Fibroblast of gingiva (primary cell): ENCODE measurements around the gene CGB8.
A peak's percentile ranks its signal among the peaks of the same experiment; 100 is the strongest.
"Not testable (repeated sequence)": the region's sequence is repeated elsewhere in the genome, so short reads cannot be mapped to it uniquely, and the experiment has no call there.

ENCODE experiments used
- DNase-seq: peaks from one replicate; pipeline ENCODE4 v3.0.0-alpha.2; 2011; ENCODE audit warnings: low read depth

CGB8 gene

GRCh38 chr19:49030323-49030722, 18.6 kb downstream of the CGB8 start:
- not testable (repeated sequence) for DNase-seq

- DNase-seq: not testable (repeated sequence)
These were observed 19.2 kb downstream of the CGB8 start for GRCh38 chr19:49029749-49030148.

- not testable (repeated sequence) for DNase-seq
These were observed 20.2 kb downstream of the CGB8 start for GRCh38 chr19:49028686-49029085.

- DNase-seq: not testable (repeated sequence)
These were observed 23.3 kb downstream of the CGB8 start for GRCh38 chr19:49025599-49025998.

- DNase-seq: not testable (repeated sequence)
These were observed 23.8 kb downstream of the CGB8 start for GRCh38 chr19:49025088-49025487.

DNA sequence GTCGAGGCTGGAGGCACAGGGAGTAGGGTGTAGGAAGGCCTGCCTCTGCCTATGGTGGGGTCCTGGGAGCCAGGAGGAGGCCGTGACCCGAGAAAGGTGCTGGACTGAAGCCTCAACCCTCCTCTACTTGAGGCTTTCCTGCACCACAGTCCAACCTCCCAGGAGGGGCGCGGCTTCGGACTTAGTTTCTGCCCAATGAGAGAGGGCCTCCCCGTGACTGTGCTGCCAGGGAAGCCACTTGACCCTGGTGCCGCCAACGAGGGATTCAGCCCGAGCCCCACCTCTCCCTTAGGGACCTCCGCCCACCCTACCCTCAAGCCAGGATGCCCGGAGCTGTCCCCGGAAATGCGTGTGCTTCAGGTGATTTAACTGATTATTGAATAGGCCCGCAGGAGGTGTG, 24.7 kb downstream of the CGB8 start, which contains the start of gene CGB3:
TSS of gene CGB3 (minus strand) at position 101 of the 400 bp plus-strand sequence. CDS start 362 bp downstream, outside the sequence.
- DNase-seq: not testable (repeated sequence)

DNA sequence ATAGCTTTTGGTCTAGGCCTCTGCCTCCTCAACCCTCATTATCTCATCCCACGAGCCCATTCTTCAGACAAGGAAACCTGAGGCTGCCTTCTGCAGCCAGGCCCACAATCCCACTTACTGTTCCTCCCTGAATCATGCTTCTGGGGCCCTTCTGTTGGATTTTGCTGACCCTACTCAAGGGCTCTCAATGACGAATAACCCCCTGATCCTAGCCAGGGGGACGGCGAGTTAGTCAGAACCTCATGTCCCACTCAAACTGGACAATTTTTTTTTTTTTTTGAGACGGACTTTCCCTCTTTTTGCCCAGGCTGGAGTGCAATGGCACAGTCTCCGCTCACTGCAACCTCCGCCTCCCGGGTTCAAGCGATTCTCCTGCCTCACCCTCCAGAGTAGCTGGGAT, 26.8 kb downstream of the CGB8 start:
- no peak for DNase-seq

- DNase-seq: peak; percentile 54
These were observed 27.7 kb downstream of the CGB8 start for GRCh38 chr19:49020931-49021895.

DNA sequence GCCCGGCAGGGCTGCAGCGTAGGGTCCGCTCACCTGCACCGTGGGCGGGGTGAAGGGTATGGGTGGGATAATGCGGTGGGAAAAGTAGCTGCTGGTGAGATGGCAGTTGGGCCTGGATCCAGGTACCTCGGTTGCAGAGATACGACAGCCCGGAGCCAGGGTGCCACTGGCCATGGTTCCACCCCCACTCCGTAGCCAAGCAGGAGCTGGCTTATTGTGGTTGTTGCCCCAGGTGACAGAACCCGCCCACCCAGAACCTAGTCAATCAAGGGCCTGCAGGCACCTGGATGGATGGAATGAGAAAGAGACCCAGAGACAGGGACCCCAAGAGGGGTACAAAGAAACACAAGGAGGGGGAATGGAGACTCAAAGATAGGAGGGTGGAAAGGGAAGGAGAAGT, 28.6 kb downstream of the CGB8 start:
- no peak for DNase-seq

DNA sequence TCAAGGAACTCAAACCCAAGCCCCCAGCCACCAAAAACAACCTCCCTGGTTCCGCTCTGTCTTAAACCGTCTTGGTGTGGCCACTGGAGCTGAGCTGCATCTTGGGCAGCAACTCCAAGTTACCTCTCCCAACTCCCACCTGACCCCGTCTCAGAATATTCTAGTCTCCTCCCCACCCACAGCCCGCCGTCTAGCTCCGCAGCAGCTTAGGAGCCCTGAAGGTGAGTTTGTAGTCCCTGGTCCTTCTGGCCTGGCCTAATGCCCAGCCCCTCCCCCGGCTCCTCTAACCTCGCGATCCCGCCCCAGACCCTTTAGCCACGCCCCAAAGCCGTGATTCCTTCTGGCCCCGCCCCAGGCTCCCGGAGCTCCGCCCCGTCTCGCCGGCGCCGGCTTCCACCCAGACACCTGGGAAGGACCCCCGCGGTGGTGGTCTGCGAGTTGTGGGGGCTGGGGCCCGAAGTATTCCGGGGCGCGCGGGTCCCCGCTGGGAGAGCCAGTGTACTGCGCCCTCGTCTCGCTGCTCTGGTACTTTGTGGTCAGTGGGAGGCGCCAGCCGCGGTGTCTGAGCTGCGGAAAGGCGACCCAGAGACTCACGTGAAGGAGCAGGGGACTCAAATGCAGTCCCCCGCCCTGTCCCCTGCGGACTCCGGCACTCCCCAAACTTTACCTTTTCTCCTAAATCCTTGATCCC, 29.5 kb downstream of the CGB8 start:
- DNase-seq: no peak

- not testable (repeated sequence) for DNase-seq
These were observed 30.3 kb downstream of the CGB8 start for GRCh38 chr19:49018388-49019241.

DNA sequence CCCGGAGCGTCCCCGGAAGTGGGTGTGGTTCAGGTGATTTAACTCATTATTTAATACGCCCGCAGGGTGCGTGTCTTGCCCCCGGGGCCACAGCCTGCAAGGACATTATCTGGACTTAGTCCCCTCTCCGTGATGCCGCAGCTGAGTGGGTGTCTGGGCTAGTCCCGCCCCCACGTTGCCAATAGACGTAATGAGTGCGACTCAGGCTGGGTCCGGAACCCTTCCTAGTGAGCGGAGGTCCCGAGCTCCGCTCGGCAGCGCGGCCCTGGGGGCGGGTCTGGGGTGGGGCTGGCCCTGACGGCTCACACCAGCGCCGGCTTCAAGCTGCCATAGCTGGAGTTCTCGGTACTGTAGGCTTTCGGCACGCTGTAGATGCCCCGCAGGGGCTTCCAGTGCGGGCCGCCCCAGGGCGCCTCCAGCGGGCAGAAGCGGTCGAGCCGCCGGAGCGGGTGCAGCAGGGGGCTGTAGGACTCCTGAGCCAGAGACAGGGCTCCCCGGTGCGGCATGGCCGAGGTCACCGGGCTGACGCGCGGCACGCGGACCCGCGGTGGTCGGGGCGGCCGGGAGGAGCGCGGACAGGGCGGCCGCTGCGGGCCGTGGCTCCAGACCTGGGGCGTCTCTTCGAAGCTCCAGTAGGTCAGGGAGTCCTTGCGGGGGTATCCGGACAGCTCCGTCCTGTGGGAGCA, 31.1 kb downstream of the CGB8 start:
- peak; percentile 31 for DNase-seq

GRCh38 chr19:49017041-49017665, 31.8 kb downstream of the CGB8 start, which contains the start of gene LHB:
Gene LHB, minus strand, starts transcription at chr19:49017091. Its CDS starts 10 bp downstream, at chr19:49017081.
- no peak for DNase-seq

DNA sequence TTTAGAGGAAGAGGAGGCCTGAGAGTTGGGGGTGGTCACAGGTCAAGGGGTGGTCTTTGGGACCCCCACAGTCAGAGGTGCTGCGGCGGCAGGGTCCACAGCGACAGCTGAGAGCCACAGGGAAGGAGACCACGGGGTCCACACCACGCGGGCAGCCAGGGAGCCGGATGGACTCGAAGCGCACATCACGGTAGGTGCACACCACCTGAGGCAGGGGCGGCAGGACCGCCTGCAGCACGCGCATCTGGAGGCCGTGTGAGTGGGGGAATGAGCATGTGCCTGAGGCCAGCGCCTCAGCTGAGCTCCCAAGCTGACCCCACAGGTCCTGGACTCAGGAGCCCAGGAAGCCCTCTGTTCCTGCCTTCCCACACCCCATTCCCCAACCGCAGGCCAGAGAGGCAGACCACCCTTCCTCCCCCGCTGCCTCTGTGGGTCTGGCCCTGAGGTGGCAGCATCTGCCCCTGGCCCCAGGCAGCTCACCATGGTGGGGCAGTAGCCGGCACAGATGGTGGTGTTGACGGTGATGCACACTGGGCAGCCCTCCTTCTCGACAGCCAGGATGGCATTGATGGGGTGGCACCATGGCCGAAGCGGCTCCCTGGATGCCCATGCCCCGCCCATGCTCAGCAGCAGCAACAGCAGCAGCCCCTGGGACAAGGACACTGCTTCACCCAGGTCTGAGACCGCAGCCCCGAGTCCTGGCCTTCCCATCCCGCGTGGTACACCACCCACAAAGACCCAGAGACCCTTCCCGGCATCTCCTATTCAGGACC, 32.7 kb downstream of the CGB8 start:
- no peak for DNase-seq

DNA sequence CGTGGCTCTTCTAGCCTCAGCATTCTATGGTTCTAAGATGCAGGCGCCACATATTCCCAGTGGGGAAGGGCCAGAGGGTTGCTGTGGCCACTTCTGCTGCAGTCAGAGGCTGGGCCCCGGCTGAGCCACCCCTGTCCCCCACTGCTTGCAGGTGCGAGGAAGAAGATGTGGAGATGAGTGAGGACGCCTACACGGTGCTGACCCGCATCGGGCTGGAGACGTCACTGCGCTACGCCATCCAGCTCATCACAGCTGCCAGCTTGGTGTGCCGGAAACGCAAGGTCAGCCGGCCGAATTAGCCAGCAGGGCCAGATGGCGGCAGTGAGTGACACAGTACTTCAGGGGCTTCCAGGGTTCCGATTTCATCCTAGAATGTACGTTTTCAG, 34.0 kb downstream of the CGB8 start:
- no peak for DNase-seq

- DNase-seq: no peak
These were observed 34.6 kb downstream of the CGB8 start for GRCh38 chr19:49014123-49014869.

DNA sequence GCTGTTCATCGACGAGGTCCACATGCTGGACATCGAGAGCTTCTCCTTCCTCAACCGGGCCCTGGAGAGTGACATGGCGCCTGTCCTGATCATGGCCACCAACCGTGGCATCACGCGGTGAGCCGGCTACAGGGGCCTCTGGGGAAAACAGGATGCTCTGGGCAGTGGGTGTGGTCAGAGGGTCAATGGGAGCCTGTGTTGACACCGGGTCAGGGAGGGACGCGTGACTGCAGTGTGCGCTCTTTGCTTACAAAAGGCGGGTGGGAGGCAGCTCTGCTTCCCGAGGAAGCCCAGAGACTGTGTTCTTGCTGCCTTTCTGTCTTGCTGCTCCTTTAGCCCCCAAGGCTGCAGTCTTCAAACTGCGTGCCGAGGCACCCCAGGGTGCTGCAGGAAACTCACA, 37.7 kb downstream of the CGB8 start:
- DNase-seq: no peak

DNA sequence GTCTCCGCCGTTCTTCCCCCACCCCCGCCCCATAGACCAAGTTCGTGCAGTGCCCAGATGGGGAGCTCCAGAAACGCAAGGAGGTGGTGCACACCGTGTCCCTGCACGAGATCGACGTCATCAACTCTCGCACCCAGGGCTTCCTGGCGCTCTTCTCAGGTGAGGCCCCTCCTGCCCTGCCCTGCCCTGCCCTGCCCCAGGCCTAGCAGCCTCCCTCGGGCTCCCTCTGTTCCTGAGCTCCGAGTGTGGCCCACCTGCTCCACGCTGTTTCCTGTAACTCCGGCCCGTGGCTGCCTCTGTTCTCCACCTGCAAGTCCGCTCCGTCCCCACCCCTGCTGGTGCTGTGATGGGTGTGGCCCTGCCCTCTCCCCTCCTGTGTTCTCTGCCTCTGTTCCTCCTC, 38.5 kb downstream of the CGB8 start:
- DNase-seq: no peak

- DNase-seq: no peak
These were observed 39.1 kb downstream of the CGB8 start for GRCh38 chr19:49009828-49010227.
